ENCODE measurements around the gene KRTAP26-1.

KRTAP26-1 gene, protein sequence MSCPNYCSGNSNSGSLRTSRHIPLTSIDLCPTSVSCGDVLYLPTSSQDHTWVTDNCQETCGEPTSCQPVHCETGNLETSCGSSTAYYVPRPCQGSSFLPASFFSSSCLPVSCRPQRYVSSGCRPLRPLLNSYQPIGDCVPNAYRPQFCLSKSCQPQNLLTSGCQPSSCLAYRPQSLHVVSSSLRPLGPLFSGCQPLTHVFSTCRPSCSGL

DNA sequence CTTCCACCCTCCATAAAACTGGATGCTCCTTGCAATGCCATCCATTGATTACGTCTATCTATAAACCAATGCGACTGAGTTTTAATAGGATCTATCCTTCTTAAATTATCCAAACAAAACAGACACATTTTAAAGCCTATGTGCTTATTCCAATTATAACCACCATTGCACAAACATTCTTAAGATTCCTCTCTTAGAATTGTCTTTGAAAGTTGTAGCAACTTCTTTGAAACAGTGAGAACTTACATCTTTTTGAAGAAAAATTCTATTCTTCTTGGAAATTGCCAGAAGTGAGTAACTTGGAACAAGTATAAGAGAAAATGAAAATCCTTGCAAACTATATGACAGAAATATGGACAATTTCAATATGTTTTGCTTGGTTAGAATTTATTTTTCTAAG is at the start of gene KRTAP26-1:
Gene KRTAP26-1, minus strand, starts transcription at position 101 of the 400 bp plus-strand sequence. CDS start 280 bp downstream, outside the sequence.
- no peak for DNase-seq

DNA sequence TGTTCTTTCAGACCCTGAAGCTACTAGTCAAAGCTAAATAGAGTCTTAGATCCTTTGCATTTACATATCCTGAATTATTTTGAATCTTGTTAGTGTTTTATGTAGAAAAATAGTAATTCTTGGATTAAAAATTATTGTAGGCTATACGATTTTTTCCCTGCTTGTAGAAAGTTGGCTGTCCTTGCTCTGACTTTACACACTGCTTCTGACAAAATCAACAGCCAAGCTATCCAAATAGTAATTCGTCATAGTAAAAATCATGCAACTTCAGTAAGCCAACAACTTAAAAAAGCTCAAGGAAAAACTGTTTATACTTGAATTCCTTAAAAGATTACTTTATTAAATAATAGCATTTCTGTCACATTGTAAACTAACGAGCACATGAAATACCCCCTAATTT is 35.8 kb upstream of the KRTAP26-1 start:
- no peak for DNase-seq

DNA sequence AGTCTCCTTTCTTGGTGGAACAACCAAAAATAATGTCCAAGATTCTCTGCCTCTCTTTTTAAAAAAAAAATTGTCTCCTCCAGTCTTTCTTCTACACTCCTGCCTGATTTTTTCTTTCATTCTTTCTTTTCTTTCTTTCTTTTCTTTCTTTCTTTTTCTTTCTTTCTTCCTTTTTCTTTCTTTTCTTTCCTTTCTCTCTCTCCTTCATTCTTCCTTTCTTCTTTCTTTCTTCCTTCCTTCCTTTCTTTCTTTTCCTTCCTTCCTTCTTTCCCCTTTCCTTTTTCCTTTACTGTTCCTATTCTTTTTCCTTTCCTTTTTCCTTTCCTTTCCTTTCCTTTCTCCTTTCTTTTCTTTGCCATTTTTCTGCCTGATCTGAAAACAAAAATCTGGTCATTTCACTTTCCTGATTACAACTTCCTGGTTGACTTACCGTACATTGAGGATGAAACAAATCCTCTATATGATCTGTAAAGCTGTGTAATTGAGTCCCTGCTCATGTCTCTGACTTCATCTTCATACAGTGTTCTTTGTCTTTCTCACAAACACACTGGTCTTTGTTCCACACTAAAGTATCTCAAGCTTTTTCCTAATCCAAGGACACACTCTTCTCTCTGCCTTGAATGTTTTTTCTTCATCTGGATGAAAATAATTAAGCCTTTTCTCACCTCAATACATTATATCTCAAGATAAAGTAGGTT is 34.3 kb upstream of the KRTAP26-1 start:
- no peak for DNase-seq

DNA sequence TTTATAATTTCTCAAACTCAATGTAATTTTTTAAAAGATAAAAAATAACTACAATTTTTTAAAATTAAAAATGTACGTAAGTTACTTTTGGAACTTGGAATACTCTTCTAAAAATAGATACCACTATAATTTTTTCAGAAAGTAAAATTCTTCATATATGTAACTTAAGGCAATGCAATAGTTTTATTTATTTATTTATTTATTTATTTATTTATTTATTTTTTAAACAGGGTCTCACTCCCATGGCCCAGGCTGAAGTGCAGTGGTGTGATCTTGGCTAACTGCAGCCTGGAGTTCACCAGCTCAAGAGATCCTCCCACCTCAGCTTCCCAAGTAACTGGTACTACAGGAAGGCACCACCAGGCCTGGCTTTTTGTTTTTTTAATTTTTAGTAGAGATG is 31.4 kb upstream of the KRTAP26-1 start:
- no peak for DNase-seq

DNA sequence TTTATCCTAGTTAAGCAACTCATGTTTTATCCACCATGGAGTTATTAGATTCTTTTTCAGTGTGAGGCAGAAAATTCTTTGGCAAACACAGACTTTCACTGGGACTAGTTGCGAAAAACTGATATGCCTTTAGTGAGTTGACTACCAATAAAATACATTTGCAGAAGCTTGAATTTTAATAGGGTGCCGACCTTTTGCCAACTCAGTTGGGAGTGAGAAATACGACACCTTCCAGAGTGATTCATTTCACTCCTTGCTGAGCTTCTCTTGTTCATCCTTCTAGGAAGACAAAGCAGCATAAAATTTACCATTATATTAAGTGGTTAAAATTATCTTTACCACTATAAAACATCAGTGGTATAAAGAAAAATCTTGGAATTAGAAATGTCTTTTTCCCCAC is 29.5 kb upstream of the KRTAP26-1 start:
- DNase-seq = no peak

DNA sequence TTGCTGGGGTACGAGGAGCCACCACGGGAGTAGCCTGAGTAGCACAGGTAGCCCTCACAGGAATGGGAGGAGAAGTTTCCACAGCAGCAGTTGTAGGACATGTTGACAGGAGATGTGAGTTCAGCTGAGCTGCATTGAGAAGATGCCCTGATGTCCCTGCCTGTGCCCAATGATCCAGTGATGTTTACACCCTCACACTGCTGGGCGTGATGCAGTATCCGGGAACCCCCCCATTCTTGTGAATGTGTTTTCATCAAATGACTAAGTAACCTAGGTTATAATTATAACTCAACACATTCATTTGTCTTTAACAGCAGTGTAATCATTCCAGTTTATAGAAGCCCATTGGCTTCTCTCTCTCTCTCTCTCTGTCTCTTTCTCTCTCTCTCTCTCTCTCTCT is 28.4 kb upstream of the KRTAP26-1 start, which contains the start of gene KRTAP23-1:
Gene KRTAP23-1, minus strand, starts transcription at position 101 of the 400 bp plus-strand sequence. Its CDS starts 0 bp downstream, at position 101.
- no peak for DNase-seq

DNA sequence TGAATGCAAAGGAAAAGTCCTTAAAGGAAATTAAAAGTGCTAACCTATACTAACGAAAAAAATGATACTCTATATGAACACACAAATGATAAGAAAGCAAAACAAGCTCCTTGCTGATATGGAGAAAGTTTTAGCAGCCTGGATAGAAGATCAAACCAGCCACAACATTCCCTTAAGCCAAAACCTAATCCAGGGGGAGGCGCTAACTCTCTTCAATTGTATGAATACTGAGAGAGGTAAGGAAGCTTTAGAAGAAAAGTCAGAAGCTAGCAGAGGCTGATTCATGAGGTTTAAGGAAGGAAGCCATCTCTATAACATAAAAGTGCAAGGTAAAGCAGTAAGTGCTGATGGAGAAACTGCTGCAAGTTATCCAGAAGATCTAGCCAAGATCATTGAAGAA is 24.9 kb upstream of the KRTAP26-1 start:
- no peak for DNase-seq

DNA sequence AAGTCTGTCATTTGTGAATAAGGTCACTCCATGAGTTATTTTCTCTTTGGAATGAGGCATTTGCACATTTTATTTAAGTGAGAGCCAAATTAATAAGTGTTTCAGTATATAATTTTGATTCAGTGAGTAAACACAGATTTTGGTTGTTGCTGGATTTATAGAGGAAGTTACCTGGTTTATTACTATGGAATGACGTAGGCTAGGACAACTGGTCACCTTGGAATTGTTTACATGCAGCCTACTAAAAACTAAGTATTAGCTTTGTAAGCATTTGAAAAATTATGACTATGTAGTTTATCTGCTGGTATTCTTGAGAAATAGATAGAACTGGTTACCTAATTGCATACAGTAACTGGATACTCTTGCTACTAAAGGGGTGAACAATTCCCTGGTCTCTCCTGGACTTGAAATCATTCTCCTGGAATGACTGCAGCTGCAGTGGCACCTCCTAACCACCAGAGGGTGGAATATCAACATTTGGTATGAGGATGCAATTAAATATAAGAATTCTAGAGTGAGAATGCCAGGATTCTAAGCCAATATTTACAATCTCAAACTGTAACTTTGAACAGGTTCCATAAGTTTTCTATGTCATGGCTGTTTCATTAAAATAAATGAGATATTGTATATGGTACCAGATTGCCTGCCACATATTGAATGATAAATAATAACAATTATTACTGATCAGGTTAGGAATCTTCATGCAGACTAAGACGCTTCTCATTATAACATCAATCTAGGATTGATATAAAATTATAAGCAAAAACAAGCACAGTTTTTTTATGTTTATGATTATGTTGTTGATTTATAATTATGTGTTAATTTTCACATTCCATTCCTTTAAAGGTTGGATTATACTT is 20.8 kb upstream of the KRTAP26-1 start:
- no peak for DNase-seq

DNA sequence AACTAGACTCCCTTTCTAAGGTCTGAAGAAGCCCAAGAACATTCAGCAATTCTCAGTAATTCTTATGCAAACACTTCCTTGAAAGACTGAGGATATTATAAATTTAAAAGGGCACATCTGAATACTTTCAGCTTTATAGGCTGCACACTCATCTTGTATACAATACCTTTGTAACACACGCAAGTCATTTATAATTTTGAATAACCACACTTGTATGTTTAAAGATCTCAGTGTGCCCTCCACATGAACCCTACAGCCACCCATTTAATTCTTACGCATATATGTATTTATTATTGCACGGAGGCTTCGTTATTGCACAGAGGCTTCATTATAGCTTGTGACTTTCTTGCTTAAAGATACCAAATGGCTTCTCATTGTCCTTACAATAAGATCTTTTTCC is 18.6 kb upstream of the KRTAP26-1 start:
- no peak for DNase-seq

DNA sequence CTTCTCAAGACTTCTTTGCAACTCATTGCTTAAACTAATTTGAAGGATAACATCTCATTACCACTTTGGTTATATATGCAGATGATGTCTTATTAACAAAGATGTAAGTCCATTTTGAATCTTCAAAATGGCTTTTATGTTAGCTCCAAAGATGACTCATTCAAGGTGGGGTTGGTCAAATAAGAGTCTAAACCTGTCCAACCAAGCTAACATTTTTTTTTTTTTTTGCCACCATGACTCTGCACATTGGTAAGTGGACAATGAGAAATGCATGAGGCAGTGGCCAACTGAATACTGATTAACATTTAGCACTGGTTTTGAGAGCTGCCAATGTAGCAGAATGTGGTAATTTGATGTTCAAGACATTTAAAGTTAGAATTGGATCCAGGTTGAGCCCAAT is 17.7 kb upstream of the KRTAP26-1 start:
- DNase-seq = no peak

DNA sequence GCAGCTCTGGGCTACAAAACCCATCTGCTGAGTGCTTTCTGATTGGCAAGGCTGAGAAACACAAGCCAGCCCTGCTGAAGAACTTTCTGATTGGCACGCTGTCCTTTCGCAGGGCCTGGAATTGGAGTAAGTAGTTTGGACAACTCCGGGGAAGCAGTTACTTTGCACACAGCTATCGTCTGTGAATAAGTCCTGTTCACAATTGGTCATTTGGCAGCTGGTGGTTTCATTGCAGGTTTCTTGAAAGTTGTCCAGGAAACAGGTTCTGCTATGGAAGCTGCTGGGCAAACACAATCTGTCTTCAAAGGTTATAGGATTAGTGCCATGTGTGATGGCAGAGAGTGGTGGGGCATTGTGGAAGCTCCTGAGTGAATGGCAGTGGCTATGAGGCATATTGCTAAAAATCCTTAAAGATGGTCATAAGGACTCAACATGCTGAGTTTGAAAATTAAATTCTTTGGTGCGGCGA is 17.2 kb upstream of the KRTAP26-1 start, which contains the start of gene KRTAP27-1:
Gene KRTAP27-1, minus strand, starts transcription at position 419 of the 469 bp plus-strand sequence. Its CDS starts 26 bp downstream, at position 393.
- DNase-seq = no peak

DNA sequence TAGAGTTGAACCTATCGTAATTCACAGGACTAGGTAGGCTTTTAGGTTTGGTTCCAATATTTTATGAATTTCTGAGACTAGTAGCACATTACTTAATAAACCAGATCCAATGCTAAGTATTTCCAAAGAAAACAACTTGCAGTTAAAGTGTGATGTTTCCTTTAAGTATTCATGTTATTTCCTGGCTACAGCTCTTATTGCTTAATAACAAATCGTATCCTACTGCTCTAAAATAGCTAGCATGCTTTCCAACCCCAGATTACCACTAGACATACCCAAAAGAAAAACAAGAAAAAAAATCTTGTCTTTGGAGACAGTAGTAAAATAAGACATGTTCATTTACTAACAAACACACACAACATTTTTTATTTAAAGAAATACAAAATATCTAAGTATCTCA is 16.5 kb upstream of the KRTAP26-1 start:
- DNase-seq = no peak

DNA sequence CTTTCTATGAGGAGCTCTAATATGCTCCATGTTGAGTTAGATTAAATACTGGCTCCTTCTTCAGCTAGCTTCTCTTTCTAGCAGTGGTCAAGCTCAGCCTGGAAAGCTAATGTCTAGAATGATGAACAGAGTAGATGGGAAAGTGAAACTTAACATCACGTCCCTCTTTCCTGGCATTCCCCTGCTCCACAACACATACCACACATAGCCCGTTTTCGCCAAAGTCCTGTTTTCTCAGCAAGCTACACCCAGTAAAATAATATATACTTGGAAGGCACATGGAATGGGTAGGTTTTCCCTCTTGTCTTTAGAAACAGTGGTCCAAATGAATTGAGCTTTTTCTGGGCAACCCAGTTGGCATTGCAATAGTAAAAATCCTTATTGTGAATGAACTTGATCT is 13.6 kb upstream of the KRTAP26-1 start:
- no peak for DNase-seq

DNA sequence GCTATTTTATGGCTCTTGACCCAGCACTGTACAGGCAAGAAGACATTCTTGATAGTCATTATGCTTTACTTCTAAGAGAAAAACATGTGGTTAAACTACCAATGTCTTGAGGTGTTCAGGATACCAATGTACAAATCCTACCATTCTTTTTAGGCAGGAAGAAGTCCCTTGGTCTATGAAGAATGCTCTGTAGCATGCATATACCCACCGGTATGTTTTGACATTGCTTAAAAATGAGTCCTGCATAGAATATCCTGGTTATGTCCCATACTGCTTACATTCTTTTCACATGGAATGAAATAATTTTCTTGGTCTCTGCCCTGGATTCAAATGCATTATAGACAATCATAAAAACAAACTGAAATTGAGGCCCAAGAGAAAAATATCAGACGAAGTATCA is 12.6 kb upstream of the KRTAP26-1 start:
- no peak for DNase-seq

DNA sequence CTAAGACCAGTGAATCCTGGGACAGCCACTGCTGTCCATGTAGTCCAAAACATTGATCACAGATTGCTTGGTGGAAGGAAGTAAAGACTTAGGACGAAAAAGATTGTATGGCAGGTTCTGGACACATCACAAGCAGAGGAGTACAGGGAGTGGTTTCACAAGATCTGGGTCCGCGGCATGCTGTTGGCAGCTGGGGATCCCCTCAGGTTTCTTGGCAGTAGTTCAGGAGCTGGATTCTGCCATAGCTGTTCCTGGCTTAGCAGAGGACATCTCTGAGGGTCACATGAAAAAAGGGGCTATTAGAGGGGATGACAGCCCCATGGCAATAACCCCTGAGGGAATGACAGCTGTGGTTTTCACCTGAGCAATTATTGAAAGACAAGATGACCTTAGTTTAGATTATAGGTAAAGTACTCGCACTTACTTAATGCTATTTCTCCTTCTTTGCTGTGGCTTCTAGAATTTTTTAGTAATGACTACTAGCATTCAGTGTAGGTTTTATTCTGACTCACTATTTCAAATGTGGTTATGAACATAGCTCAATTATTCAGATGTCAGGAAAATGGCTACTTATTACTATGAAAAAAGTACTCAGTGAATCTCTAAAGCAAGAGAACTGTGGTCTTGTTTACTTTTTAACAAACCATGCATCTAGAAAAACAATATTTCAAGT is 9.2 kb upstream of the KRTAP26-1 start:
- DNase-seq = peak; percentile 54

DNA sequence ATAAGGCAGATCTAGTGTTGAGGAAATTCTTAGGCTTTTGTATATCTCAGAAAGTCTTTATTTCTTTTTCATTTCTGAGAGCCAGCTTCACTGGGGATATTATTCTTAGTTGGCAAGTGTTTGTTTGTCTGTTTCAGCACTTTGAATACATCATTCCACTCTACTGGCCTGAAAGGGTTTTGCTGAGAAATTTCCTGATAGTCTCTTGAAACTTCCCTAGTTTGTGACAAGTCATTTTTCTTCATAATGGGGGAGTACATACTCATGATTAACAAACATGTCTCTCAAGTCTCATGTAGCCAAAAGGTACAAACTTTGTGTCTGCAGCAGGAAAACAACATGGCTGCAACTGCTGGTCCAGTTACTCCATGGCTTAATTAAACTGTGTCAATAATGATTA is 6.3 kb upstream of the KRTAP26-1 start:
- DNase-seq = no peak

DNA sequence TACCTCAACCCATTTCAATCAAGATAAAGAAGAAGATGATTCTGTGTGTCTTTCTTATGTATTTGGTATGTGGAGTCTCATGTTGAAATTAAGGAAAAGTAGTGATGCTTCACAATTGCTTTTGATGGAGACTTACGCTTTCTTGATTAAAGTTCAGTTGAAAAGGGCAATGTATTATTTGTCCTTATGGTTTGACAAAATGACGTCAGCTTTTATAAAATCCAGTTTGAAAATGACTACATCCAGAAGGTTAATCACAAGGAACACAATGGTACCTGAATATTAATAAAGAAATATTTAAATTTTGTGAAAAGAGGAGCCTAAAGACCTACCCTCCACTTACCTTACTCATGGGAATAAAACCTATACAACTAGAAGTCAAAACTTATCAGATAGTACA is 4.4 kb downstream of the KRTAP26-1 start:
- no peak for DNase-seq

DNA sequence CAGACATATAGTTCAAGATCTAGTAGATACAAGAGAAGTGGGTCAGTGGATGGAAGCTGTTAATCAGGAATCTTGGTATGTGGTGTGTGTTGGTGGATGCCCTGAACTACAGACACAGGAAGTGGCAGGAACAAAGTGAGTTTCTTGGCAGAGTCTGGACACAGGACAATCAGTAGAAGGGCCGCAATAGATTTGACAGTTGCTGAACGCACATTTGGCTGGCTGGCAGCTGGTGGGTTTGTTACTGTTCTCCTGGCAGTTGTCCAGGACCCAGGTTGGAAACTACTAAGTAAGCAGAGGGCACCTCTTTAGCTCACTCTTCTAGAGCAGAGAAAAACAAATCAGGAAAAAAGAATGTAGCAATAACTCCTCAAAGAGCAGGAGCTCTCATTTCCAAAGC is 13.2 kb downstream of the KRTAP26-1 start:
- no peak for DNase-seq

DNA sequence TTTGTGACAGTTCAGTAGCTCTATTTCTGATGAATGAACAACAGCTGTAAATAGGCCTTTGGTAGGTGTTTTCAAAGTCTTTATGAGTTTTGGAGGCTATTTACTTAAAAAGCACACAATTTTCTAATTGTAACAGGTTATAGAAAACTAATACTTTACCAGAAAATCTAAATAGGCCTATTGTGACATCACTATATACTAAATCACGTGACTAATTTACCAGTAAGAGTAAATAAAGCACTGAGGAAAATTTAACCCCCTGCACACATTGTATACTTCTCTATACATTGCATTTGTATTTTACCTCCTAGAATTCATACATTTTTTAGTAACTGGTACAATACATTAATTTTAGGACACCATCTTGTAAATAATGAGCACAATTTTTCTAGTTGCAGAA is 15.0 kb downstream of the KRTAP26-1 start:
- DNase-seq = no peak

DNA sequence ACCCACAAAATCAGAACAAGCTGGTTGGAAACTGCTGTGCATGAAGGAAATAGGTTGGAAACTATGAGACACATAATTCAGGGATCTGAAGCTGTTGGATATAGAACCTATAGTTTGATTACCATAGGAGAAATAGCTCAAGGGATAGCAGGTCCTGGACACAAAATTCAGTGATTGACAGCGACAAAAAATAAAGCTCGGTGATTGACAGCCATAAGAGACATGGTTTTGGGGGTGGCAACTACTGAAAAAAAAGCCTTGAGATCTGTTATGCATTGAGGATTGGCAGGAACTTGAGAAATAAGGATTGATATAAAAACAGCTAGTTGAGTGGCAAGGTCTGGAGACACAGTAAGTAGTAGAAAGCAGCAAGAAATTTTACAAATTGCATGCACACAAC is 30.9 kb downstream of the KRTAP26-1 start, which contains the start of gene KRTAP25-1:
Gene KRTAP25-1, minus strand, starts transcription at position 300 of the 400 bp plus-strand sequence. Its CDS starts 24 bp downstream, at position 276.
- DNase-seq = no peak

DNA sequence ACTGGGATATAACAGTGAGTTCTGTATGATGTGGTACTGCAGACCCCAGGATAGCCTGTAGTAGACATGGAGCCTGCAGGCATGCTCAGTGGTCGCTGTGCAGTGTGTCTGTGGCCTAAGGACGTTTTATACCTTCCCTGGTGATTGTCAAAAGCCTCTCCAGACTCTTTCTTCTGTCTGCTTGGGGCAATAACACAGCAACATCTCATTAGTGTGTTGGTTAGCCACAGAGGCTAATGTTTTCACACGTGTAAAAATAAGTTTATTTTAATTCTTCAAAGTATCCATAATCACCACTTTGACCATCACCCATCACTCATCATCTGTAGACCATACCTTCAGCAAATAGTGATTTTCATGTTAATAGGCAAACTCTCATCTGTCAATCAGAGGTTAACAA is 37.3 kb downstream of the KRTAP26-1 start, which contains the start of gene KRTAP24-1:
Gene KRTAP24-1, minus strand, starts transcription at position 101 of the 400 bp plus-strand sequence. Its CDS starts 18 bp downstream, at position 83.
- DNase-seq = no peak

DNA sequence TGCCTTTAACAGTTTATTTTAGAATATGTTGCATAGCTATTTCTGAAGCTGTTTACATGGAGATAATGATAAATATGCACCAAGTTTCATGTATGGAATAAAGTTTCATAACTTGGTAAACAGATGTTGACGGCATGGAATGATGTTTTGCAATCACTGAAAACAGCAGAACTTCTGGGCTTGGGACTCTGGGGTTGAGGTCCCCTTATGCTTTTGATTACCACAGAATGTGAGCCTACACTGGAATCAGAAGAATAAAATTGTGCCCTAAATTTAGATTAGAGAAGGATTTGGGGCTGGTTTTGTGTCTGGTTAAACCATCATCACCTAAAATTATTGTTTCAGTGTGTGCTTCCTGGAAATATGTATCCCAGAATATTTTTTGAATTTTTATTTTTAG is 48.5 kb downstream of the KRTAP26-1 start:
- no peak for DNase-seq

DNA sequence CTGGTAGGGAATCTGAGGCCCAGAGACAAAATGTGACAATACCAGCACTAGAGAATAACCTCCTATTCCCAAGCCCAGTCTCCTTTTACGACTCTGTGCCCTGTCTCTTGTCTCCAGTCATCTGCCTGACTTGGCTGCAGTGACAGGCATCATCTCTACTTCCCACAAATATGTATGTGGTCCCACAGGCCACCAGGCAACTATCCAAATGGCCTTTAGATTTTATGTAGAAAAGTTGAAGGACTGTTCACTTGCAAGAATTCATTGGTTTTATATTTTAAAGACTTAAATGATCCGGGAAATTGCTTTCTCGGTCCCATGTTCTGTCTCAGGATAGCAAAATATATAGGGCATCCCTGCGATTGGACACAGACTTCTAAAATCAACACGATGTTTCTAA is 49.0 kb downstream of the KRTAP26-1 start:
- DNase-seq = no peak
